Uterus (tissue), 4 donors: ENCODE data around the gene PTPRF. TPM values are rescaled to one million over a fixed set of nuclear protein-coding genes. Genes with fewer than 3 reads are reported as not detected.

Experiments used
- DNase-seq, 2 donors: peaks; one replicate each; pipeline ENCODE4 v3.0.0-alpha.2; 2019 to 2020
- H3K27ac ChIP-seq, 2 donors: fragments of 200-600 bp; sonication (generic); 1 replicate in 1 of 2; 2 replicates in 1 of 2; pipeline ENCODE4 v1.5.1; 2016 to 2018
- H3K27me3 ChIP-seq, 2 donors: fragments of 200-600 bp; sonication (generic); one replicate each; pipeline ENCODE4 v1.5.1; 2018 to 2019; ENCODE audit warnings: control low read depth in 1 of 2
- H3K36me3 ChIP-seq, 2 donors: fragments of 200-600 bp; sonication (generic); one replicate each; pipeline ENCODE4 v1.5.1; 2019; ENCODE audit warnings: control low read depth in 1 of 2
- H3K4me1 ChIP-seq, 2 donors: fragments of 200-600 bp; sonication (generic); one replicate each; pipeline ENCODE4 v1.5.1; 2018 to 2019; ENCODE audit warnings: control low read depth in 1 of 2
- H3K4me3 ChIP-seq, 2 donors: fragments of 200-600 bp; sonication (generic); 1 replicate in 1 of 2; 2 replicates in 1 of 2; pipeline ENCODE4 v1.5.1; 2018 to 2019; ENCODE audit warnings: mild to moderate bottlenecking in 1 of 2
- H3K9me3 ChIP-seq, 2 donors: fragments of 200-600 bp; sonication (generic); one replicate each; pipeline ENCODE4 v1.5.1; 2019; ENCODE audit warnings: control low read depth in 1 of 2
- CTCF ChIP-seq, 4 experiments: fragments of 200-600 bp in 2 of 4; fragments of 450-650 bp in 2 of 4; sonication (generic) in 2 of 4; IDR thresholded peaks; one replicate each; pipeline ENCODE4 v1.5.1; 2016 to 2019; ENCODE audit warnings: antibody characterized with exemption in 4 of 4, mild to moderate bottlenecking in 2 of 4, moderate library complexity in 1 of 4
- POLR2A ChIP-seq, 2 donors: fragments of 450-650 bp; IDR thresholded peaks; one replicate each; pipeline ENCODE4 v1.6.1; 2016; ENCODE audit warnings: antibody characterized with exemption in 2 of 2, mild to moderate bottlenecking in 1 of 2, moderate library complexity in 1 of 2
- intact Hi-C: fragments of 100-400 bp; cut with DNase I; formaldehyde crosslinking; loops from one replicate; pipeline ENCODE4 v1.15.1; 2023; ENCODE audit warnings: low total_unique reads
- total RNA-seq, 4 donors: library from RNA; depleted of rRNA in 3 of 4; stranded (reverse); fragments of >200 nt in 3 of 4; gene quantifications; one replicate each; pipeline versions ENCODE4 v1.1.0 to v1.2.4, GENCODE V29; 2014 to 2023
- donor health status: DM: yes; HTN: yes; CAD: no.

The PTPRF gene
- total RNA-seq, 4 donors from 2014 or later: 24.7 to 172 (median 124) TPM

DNA sequence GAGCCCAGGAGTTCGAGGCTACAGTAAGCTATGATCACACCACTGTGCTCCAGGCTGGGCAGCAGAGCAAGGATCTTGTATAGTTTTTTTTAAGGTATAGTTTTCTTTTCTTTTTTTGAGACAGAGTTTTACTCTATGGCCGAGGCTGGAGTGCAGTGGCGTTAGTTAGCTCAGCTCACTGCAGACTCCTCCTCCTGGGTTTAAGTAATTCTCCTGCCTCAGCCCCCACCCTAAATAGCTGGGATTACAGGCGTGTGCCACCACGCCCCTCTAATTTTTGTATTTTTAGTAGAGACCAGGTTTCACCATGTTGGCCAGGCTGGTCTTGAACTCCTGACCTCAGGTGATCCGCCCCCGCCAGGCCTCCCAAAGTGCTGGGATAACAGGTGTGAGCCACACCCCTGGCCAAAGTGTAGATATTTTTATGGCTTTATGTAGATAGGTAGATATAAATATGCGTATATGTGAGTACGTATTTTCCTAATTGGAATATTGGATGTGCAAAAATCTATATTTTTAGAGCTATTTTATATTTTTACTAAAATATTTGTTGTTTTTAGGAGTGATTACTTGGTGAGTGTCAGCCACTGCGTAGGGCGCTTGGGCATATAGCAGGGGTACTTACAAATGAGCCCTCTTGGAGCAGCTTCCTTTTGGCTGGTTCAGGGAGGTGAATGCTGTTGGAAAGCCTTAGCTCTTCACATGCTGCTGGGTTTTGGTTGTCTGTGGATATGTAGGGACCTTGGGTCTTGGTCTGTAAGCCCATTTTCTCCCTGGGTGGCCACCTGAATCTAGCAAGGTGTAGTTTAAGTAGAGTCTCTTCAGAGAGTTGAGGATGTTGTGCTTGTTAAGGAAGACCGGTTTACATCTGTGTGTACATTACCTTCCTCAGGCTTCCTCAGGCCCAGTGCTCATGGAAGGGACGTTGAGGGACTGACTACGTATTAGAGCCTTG is 128.8 kb downstream of the PTPRF start:
- H3K9me3 ChIP-seq: no peaks in the 10 kb centered on the region
- no peak overlapping the region for H3K27ac ChIP-seq
- H3K36me3 ChIP-seq: no peaks in the 10 kb centered on the region
- intact Hi-C loops: no loop called here
- TF ChIP-seq POLR2A (IDR thresholded peaks at IDR 0.05): no peak
- TF ChIP-seq CTCF (IDR thresholded peaks at IDR 0.05): no peak
- no peaks in the 10 kb centered on the region for H3K4me1 ChIP-seq
- no peak for DNase-seq
- no peaks in the 10 kb centered on the region for H3K27me3 ChIP-seq
- H3K4me3 ChIP-seq: no peak overlapping the region

GRCh38 chr1:43660355-43660754 is 129.7 kb downstream of the PTPRF start:
- Histone ChIP-seq H3K4me1 (no peaks in the 10 kb centered on the region), H3K4me3 (no peak overlapping the region), H3K9me3 (no peaks in the 10 kb centered on the region), H3K36me3 (no peaks in the 10 kb centered on the region), H3K27me3 (no peaks in the 10 kb centered on the region), H3K27ac (no peak overlapping the region)
- TF ChIP-seq POLR2A (IDR thresholded peaks at IDR 0.05): no peak
- intact Hi-C loops: no loop called here
- DNase-seq: no peak

DNA sequence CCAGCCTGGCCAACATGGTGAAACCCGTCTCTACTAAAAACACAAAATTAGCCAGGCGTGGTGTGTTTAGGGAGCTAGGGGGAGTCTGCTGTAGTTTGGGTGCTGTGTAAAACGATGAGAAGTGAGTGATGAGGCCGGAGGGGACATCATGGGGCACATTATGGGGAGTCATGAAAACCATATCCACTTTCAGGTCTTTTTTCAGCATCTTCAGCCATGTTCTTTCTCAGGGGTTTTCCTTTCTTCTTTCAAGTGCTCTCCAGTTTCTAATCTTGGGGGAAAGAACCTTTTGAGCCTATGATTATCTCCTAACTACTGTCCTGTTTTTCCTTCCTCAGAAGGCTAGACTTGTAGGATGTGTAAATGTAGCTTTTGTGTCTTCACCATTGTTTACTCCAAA is 133.7 kb downstream of the PTPRF start:
- Histone ChIP-seq H3K27me3 (no peaks in the 10 kb centered on the region), H3K4me1 (no peaks in the 10 kb centered on the region), H3K27ac (no peak overlapping the region), H3K9me3 (no peaks in the 10 kb centered on the region), H3K36me3 (no peaks in the 10 kb centered on the region), H3K4me3 (no peak overlapping the region)
- no peak for DNase-seq
- TF ChIP-seq CTCF (IDR thresholded peaks at IDR 0.05): no peak
- no peak for TF ChIP-seq POLR2A (IDR thresholded peaks at IDR 0.05)
- intact Hi-C loops: no loop called here

DNA sequence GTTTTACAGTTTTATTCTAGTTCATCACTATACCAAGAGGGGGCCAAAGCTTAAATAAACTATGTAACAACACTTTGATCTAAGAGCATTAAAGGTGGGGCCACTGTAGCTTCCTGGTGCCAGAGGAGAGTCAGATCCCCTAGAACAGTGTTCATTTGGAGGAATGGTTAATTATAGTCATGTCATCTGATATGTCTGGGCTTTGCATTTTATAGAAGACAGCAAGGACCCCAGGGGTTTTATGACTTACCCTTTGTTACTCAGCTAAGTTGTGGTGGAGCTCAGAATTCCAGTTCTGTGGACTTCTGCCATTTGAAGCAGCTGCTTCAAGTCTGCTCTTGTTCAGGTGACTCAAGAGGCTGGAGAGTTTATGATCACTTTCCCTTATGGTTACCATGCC is 135.9 kb downstream of the PTPRF start:
- intact Hi-C loops: no loop called here
- Histone ChIP-seq H3K36me3 (no peaks in the 10 kb centered on the region), H3K27me3 (no peaks in the 10 kb centered on the region), H3K9me3 (no peaks in the 10 kb centered on the region), H3K4me1 (no peaks in the 10 kb centered on the region), H3K4me3 (no peak overlapping the region), H3K27ac (no peak overlapping the region)
- TF ChIP-seq POLR2A (IDR thresholded peaks at IDR 0.05): no peak
- TF ChIP-seq CTCF (IDR thresholded peaks at IDR 0.05): no peak
- DNase-seq: no peak

- Histone ChIP-seq H3K4me3 (no peak overlapping the region), H3K27me3 (no peaks in the 10 kb centered on the region), H3K36me3 (no peaks in the 10 kb centered on the region), H3K27ac (peak overlapping the region in 1 of 2 donors; percentile 8), H3K4me1 (no peaks in the 10 kb centered on the region), H3K9me3 (no peaks in the 10 kb centered on the region)
- no peak for DNase-seq
- TF ChIP-seq CTCF (IDR thresholded peaks at IDR 0.05): no peak
- TF ChIP-seq POLR2A (IDR thresholded peaks at IDR 0.05): no peak
- intact Hi-C loops: no loop called here
Observed at GRCh38 chr1:43668956-43669355, 138.3 kb downstream of the PTPRF start.
